Thymus (tissue), 14 donors: ENCODE data around the gene LSM14B. TPM values are rescaled to one million over a fixed set of nuclear protein-coding genes. Genes with fewer than 3 reads are reported as not detected.
A peak's percentile ranks its signal among the peaks of the same experiment; 100 is the strongest.
"Not testable (repeated sequence)": the region's sequence is repeated elsewhere in the genome, so short reads cannot be mapped to it uniquely, and the experiment has no call there.

Source experiments
- DNase-seq, 9 donors: peaks; one replicate each; pipeline ENCODE4 v3.0.0-alpha.2; 2013; ENCODE audit warnings: low spot score in 9 of 9, low read depth in 6 of 9, missing footprints in 1 of 9
- H3K27ac ChIP-seq, 2 donors: one replicate each; pipeline ENCODE4 v1.5.1; 2013; ENCODE audit warnings: control low read depth in 1 of 2, low read depth in 1 of 2, low read length in 1 of 2, mild to moderate bottlenecking in 1 of 2, moderate library complexity in 1 of 2
- H3K27me3 ChIP-seq, 2 donors: one replicate each; pipeline ENCODE4 v1.5.1; 2013; ENCODE audit warnings: low read length in 1 of 2; ENCODE audit not compliant: control insufficient read depth in 2 of 2, insufficient read depth in 1 of 2
- H3K36me3 ChIP-seq, 2 donors: one replicate each; pipeline ENCODE4 v1.5.1; 2013; ENCODE audit warnings: low read length in 1 of 2, mild to moderate bottlenecking in 1 of 2, moderate library complexity in 1 of 2; ENCODE audit not compliant: control insufficient read depth in 2 of 2, insufficient read depth in 2 of 2
- H3K4me1 ChIP-seq, 2 donors: one replicate each; pipeline ENCODE4 v1.5.1; 2013; ENCODE audit warnings: low read length in 2 of 2; ENCODE audit not compliant: control insufficient read depth in 2 of 2, insufficient read depth in 2 of 2
- H3K4me3 ChIP-seq, 2 donors: one replicate each; pipeline ENCODE4 v1.5.1; 2013; ENCODE audit warnings: low read length in 2 of 2, control low read depth in 1 of 2, mild to moderate bottlenecking in 1 of 2
- H3K9me3 ChIP-seq, 2 donors: one replicate each; pipeline ENCODE4 v1.5.1; 2013; ENCODE audit warnings: low read length in 1 of 2, mild to moderate bottlenecking in 1 of 2; ENCODE audit not compliant: control insufficient read depth in 2 of 2, insufficient read depth in 1 of 2
- WGBS: extraction: QIAGEN DNeasy Blood & Tissue Kit; methylation state at CpG from one replicate; pipeline ENCODE4 v1.1.7; 2013; 5-methylcytosine and 5-hydroxymethylcytosine counted together
- long read RNA-seq, 10 donors: transcript quantifications; one replicate each; lab custom pipeline, GENCODE V29; 2026
- polyA plus RNA-seq: library from polyadenylated mRNA; stranded (reverse); fragments of 200-250 nt; gene quantifications from one replicate; pipeline ENCODE4 v1.2.3, GENCODE V29; 2013
- total RNA-seq: library from RNA; stranded (reverse); fragments of 120-200 nt; gene quantifications from one replicate; pipeline ENCODE4 v1.2.4, GENCODE V29; 2013
- donor health status: healthy.

The LSM14B gene
- total RNA-seq (29.9 TPM), polyA plus RNA-seq (23.1 TPM)
- long read RNA-seq, donor 1: 0 reads
- long read RNA-seq, donor 2, transcript LSM14B-201 (9 exons, 2,548 nt): major isoform, 5 of 11 reads
- long read RNA-seq, donor 2, partial matches to known transcripts: 6 of 11 reads
- long read RNA-seq, donor 2, other reads (novel, unspliced or antisense): 0 of 11 reads
- long read RNA-seq, donor 3, partial matches to known transcripts: 0 of 1 reads
- long read RNA-seq, donor 3, other reads (novel, unspliced or antisense): 0 of 1 reads
- long read RNA-seq, donor 4, transcript LSM14B-201 (9 exons, 2,548 nt): major isoform, 6 of 6 reads
- long read RNA-seq, donor 4, partial matches to known transcripts: 0 of 6 reads
- long read RNA-seq, donor 4, other reads (novel, unspliced or antisense): 0 of 6 reads
- long read RNA-seq, donor 5, transcript LSM14B-201 (9 exons, 2,548 nt): major isoform, 9 of 9 reads
- long read RNA-seq, donor 5, partial matches to known transcripts: 0 of 9 reads
- long read RNA-seq, donor 5, other reads (novel, unspliced or antisense): 0 of 9 reads
- long read RNA-seq, donor 6, partial matches to known transcripts: 0 of 1 reads
- long read RNA-seq, donor 6, other reads (novel, unspliced or antisense): 0 of 1 reads
- long read RNA-seq, donor 7, partial matches to known transcripts: 0 of 4 reads
- long read RNA-seq, donor 7, other reads (novel, unspliced or antisense): 0 of 4 reads
- long read RNA-seq, donor 8, partial matches to known transcripts: 0 of 3 reads
- long read RNA-seq, donor 8, other reads (novel, unspliced or antisense): 0 of 3 reads
- long read RNA-seq, donor 9, partial matches to known transcripts: 0 of 3 reads
- long read RNA-seq, donor 9, other reads (novel, unspliced or antisense): 0 of 3 reads
- long read RNA-seq, donor 10, transcript LSM14B-201 (9 exons, 2,548 nt): major isoform, 10 of 10 reads
- long read RNA-seq, donor 10, partial matches to known transcripts: 0 of 10 reads
- long read RNA-seq, donor 10, other reads (novel, unspliced or antisense): 0 of 10 reads

- Histone ChIP-seq H3K9me3 (peaks cover 0 to 4% of the 10 kb centered on the region in 2 donors), H3K27me3 (peaks cover 0 to 10% of the 10 kb centered on the region in 2 donors), H3K4me3 (peak within 1 kb of the TSS; percentile 54 to 92), H3K36me3 (peaks cover 21 to 30% of the 10 kb centered on the region in 2 donors), H3K27ac (peak within 1 kb of the TSS; percentile 88 to 91), H3K4me1 (peaks cover 44 to 61% of the 10 kb centered on the region in 2 donors)
- DNase-seq: peak; percentile 78 to 99 (median 97)
- under 1% methylated on average over 124 of the region's 124 CpGs for WGBS
These were observed at the start of gene LSM14B for GRCh38 chr20:62121776-62122653. LSM14B (plus strand) TSS chr20:62122475; CDS start chr20:62122667, 192 bp downstream.

GRCh38 chr20:62073323-62073722 is 49.0 kb upstream of the LSM14B start:
- DNase-seq: no peak
- H3K9me3 ChIP-seq: peaks cover 1 to 32% of the 10 kb centered on the region in 2 donors
- no peak overlapping the region for H3K4me3 ChIP-seq
- WGBS: 98% methylated on average over 5 of the region's 5 CpGs
- no peaks in the 10 kb centered on the region for H3K36me3 ChIP-seq
- no peaks in the 10 kb centered on the region for H3K27me3 ChIP-seq
- no peak overlapping the region for H3K27ac ChIP-seq
- H3K4me1 ChIP-seq: peaks cover 0 to 6% of the 10 kb centered on the region in 2 donors

DNA sequence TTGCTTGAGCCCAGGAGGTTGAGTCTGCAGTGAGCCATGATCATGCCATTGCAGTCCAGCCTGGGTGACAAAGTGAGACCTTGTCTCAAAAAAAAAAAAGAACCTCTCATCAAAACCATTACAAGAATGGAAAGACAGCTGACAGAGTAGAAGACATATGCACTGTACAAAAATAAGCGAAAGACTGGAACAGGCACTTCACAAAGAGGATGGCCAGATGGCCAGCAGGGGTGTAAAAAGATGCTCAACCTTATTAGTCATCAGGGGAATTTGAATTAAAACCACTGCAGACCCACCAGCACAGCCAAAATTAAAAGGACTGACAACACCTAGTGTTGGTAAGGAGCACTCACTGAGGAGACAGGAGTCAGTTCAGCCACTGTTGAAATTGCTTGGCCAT is 43.1 kb upstream of the LSM14B start:
- WGBS: 100% methylated on average over 1 of the region's 1 CpG
- peaks cover 1 to 20% of the 10 kb centered on the region in 2 donors for H3K9me3 ChIP-seq
- DNase-seq: no peak

DNA sequence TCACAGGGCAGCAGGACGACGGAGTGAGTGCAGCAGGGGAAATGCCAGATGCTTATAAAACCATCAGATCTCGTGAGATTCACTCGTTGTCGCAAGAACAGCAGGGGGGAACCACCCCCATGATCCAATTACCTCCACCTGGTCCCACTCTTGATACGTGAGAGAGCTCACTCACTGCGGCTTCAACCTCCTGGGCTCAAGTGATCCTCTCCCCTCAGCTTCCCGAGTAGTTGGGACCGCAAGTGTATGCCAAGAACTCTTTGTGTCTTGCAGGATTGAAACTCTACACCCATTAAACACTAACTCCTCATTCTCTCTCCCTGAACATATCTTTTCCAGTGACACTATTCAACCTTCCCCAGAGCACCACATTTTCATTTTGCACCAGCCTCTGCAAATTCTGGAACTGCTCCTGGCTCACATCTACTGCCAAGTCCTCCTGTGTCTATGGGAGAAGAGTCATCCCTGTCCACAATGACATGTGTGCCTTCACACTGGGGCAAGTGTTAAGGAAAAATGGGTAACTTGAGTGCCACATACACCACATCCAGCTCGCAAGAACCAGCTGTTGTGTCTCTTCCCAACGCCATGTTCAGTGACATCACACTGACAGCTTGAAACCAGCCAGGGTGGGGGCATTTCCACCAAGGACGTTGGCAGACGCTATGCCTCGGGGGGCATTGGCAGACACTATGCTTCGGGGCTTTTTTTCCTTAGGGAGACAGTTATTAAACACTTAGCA is 41.9 kb upstream of the LSM14B start:
- Histone ChIP-seq H3K27me3 (peaks cover 0 to 2% of the 10 kb centered on the region in 2 donors), H3K4me3 (no peak overlapping the region), H3K36me3 (no peaks in the 10 kb centered on the region), H3K27ac (no peak overlapping the region), H3K4me1 (no peaks in the 10 kb centered on the region), H3K9me3 (peaks cover 0 to 12% of the 10 kb centered on the region in 2 donors)
- no peak for DNase-seq
- 73% methylated on average over 15 of the region's 15 CpGs for WGBS

More for the DNA sequence above, 43.1 kb upstream of the LSM14B start:
- Histone ChIP-seq H3K27me3 (peaks cover 0 to 2% of the 10 kb centered on the region in 2 donors), H3K4me3 (no peak overlapping the region), H3K27ac (no peak overlapping the region), H3K36me3 (no peaks in the 10 kb centered on the region), H3K4me1 (no peaks in the 10 kb centered on the region)

DNA sequence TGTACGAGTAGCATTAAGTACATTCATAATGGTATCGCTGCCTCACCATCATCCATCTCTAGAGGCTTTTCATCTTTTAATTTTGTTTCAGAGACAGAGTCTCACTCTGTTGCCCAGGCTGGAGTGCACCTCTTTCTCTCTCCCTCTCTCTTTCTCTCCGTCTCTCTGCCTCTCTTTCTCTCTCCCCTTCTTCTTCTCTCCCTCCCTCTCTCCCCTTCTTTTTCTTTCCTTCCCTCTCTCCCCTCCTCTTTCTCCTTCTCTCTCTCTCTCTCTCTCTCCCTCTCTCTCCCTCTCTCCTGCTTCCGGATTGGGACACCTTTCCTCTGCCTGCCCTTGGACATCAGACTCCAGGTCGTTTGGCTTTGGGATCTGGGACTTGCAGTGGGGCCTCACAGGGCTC is 39.0 kb upstream of the LSM14B start:
- Histone ChIP-seq H3K36me3 (no peaks in the 10 kb centered on the region), H3K4me3 (no peak overlapping the region), H3K27me3 (peaks cover 0 to 12% of the 10 kb centered on the region in 2 donors), H3K27ac (no peak overlapping the region), H3K4me1 (no peaks in the 10 kb centered on the region), H3K9me3 (no peaks in the 10 kb centered on the region)
- DNase-seq: no peak
- WGBS: 63% methylated on average over 5 of the region's 5 CpGs

- H3K9me3 ChIP-seq, H3K36me3 ChIP-seq, DNase-seq, H3K27ac ChIP-seq, H3K4me3 ChIP-seq, H3K4me1 ChIP-seq: not testable (repeated sequence)
- H3K27me3 ChIP-seq: peaks cover 0 to 12% of the 10 kb centered on the region in 2 donors
- 95% methylated on average over 9 of the region's 9 CpGs for WGBS
These were observed 38.1 kb upstream of the LSM14B start for GRCh38 chr20:62084224-62084623.

- Histone ChIP-seq H3K27ac (no peak overlapping the region), H3K4me1 (no peaks in the 10 kb centered on the region), H3K9me3 (no peaks in the 10 kb centered on the region), H3K27me3 (peaks cover 0 to 12% of the 10 kb centered on the region in 2 donors), H3K4me3 (no peak overlapping the region), H3K36me3 (no peaks in the 10 kb centered on the region)
- DNase-seq: no peak
- WGBS: 91% methylated on average over 9 of the region's 9 CpGs
These were observed 37.1 kb upstream of the LSM14B start for GRCh38 chr20:62085206-62085605.

DNA sequence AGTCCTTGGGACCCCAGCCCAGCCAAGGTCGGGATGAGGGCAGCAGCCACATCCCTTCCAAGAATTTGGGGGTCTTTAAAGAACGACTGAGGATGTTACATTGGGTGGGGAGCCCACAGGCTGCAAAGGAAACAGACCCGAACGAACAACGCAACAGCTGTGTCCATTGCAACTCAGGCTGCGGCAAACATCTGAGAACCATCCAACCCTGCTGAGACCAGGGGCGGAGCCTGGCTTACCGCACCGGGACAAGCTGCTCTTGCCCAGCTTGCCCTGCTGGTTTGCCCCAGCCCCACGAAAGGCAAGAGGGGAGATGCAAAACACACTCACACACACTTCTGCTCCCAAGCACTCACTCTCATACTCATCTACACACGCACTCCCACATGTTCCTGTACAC is 35.0 kb upstream of the LSM14B start:
- Histone ChIP-seq H3K4me1 (no peaks in the 10 kb centered on the region), H3K9me3 (no peaks in the 10 kb centered on the region), H3K27me3 (peaks cover 0 to 12% of the 10 kb centered on the region in 2 donors), H3K36me3 (no peaks in the 10 kb centered on the region), H3K27ac (no peak overlapping the region), H3K4me3 (no peak overlapping the region)
- no peak for DNase-seq
- 38% methylated on average over 11 of the region's 11 CpGs for WGBS
